Activated effector memory CD4-positive, alpha-beta T cell treated with anti-CD3 and anti-CD28 coated beads, Interleukin-2, amount 50 U/mL, for 16 hours (primary cell): ENCODE results near the gene SLC5A5.

Source experiments
- DNase-seq: peaks from one replicate; pipeline ENCODE4 v3.0.0-alpha.2; 2020

SLC5A5 gene

DNA sequence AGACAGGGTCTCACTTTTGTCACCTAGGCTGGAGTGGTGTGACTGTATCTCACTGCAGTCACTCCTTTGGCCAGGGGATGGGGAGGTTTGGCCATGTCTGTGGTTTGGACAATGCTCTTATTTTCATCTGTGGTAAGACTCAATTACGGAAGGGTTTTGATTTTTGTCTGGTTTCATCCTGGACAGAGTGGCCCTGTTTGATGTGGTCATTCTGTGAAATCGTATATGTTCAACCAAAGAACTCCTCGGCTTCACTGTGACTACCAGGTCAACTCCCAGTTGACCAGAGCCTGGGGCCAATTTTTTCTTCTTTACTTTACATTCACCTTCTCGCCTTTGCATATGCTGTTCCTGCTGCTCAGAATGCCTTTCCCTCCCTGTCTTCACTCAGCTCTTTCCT is 54.3 kb downstream of the SLC5A5 start:
- no peak for DNase-seq

DNA sequence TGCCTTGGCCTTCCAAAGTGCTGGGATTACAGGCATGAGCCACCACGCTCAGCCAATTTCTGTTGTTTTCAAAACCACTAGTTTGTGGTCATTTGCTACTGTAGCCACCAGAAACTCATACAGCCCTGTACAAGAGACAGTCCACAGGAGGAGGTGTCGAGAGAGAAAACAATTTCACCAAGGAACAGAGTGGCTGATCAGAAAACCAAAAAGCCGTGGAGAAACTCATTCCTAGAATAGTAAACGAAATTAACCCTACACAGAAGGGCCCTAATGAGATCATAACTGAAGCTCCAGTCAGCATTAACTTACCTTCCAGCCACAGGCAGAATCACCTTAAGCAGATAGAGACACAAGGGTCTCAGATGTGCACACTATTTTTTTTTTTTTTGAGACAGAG is 57.3 kb downstream of the SLC5A5 start:
- DNase-seq, result no peak

DNA sequence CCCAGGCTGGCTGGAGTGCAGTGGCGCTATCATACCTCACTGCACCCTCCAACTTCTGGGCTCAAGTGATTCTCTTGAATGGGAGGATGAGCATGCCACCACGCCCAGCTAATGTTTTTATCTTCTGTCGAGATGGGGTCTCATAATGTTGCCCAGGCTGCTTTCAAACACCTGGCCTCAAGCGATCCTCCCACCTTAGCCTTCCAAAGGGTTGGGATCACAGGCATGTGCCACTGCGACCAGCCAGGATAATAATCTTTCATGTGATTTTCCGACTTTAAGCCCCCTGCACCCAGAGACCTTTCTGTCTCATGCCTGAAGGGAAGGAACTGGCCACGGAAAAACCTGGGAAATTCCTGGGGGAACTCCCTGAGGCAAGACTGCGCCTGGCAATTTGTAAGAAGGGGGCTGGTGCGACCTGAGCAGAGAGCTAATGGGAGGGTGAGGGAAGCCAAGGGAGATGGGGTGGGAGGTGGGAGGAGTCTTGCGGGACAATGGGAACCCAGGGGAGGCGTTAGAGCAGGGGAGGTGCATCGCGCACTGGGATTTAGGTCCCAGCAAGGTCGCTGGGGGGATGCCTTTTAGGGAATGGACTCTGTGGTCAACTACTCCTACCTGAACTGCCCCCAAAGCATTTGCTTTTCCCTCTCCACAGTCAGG is 59.9 kb downstream of the SLC5A5 start:
- DNase-seq, result no peak

DNA sequence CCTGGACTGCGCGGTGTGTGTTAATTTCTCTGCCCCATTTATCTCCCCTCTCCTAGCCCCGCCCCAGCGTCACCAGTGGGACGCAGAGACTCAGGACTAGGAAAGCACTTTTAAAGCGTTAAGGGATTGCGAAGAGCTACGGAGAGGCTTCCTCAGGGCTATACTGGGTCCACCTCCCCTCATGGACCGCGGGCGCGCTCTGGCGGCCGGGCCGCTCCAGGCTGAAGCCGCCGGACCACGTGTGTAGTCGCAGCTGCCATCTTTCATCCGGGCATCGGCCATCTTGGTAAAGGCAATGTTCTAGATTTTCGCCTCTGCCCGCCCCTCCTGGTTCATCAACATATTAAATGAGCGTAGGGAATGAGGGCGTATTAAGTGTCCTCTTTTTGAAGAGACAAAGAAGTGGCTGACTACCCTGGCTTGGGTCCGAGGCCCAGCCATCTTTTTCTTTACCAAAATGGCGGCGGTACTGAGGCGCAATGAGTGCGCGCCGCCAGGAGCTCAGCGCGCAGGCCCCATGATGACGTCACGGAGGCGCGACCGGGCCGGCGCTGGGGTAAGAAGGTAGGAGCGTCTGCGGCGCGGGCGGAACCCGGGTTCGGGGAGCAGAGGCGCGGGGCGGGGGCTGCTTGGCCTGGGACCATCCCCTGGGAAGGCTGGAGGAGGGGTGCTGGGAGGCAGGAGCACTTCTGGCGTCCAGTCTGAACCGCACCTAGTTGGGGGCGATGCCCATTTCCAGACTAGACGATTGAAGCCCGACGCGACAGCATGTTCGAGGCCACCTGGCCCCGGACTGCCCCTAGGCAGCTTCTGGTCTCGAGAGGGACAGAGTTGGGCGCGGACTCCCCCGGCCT is 61.0 kb downstream of the SLC5A5 start, which contains the start of gene CCDC124:
TSS of gene CCDC124 (plus strand) at position 531 of the 854 bp plus-strand sequence. CDS start 3,406 bp downstream, outside the sequence.
- peak; percentile 96 for DNase-seq

DNA sequence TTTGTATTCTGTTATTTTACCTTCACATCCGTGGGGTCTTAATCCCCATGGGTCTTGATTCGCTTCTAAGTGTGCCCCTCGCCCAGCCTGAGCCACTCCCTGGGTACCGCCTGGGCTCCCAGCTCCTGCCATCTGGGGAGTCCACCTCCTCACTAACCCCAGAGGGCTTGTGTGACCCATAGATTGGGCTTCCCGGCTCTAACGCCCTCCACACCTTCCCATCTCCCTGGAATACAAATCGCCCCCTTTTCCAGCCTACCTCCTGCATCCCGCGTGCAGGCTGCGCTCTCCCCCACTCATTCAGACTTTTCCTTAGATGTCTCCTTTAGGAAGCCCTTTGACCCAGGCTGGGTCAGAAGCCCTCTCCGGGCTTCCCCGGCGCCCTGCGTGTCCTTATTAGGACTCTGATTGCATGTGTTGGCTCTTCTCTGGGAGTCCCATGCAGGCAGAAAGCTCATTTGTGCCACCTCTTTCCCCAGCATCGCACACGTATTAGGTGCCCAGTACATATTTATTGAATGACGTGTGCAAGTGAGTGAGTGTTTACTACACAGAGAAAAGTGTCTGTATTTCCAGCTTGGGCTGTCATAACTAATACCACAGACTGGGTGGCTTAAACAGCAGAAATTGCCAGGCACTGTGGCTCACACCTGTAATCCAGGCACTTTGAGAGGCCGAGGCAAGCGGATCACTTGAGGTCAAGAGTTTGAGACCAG is 61.8 kb downstream of the SLC5A5 start:
- DNase-seq, result no peak

DNA sequence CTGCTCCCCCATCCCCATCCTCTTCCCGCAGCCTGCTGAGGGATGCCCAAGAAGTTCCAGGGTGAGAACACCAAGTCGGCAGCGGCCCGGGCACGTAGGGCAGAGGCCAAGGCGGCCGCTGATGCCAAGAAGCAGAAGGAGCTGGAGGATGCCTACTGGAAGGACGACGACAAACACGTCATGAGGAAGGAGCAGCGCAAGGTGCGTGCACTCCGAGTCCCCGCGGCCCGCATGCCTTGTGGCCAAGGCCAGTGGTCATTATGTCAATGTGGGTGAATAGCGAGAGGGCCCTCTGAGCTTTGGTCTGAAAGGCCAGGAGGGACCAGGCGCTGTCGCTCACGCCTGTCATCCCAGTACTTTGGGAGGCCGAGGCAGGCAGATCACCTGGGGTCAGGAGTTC is 64.6 kb downstream of the SLC5A5 start:
- no peak for DNase-seq

DNA sequence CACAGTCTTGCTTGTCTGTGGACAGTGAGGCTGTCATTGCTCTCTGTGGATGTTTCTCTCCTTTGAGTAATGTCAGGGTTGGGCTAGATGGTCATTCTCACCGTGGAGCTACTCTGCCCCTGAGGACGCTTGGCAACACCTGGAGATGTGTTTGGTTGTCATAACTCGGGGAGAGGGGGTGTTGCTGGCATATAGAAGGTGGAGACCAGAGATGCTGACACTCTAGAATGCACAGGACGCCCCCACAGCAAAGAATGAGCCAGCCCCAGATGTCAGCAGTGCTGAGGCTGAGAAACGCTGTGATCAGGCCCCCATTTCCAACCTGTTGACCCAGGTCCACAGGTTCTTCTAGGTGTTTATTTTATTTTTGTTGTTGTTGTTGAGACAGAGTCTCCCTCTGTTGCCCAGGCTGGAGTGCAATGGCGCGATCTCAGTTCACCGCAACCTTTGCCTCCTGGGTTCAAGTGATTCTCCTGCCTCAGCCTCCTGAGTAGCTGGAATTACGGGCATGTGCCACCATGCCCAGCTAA is 65.7 kb downstream of the SLC5A5 start:
- DNase-seq, result no peak

DNA sequence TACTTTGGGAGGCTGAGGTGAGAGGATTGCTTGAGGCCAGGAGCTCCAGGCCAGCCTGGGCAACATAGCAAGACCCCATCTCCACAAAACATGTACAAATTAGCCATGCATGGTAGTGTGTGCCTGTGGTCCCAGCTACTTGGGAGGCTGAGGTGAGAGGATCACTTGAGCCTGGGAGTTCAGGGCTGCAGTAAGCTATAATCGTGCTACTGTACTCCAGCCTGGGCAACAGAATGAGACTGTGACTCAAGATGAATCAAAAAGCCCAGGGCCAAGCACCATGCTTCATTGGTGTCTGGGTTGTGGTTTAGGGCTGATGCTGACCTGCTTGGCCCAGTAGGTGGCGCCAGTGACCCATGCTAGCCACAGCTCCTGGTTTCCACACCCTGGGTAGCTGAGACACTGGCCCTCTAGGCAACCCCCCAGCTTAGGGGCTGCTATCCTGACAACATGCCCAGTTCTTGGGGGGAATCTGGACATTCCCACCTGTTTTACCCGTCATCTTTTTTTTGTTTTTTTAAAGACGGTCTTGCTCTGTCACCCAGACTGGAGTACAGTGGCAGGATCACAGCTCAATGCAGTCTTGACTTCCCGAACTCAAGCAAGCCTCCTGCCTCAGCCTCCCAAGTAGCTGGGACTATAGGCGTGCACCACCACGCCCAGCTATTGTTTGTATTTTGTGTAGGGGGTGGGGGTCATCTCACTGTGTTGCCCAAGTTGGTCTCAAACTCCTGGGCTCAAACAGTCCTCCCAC is 66.5 kb downstream of the SLC5A5 start:
- peak; percentile 93 for DNase-seq

DNA sequence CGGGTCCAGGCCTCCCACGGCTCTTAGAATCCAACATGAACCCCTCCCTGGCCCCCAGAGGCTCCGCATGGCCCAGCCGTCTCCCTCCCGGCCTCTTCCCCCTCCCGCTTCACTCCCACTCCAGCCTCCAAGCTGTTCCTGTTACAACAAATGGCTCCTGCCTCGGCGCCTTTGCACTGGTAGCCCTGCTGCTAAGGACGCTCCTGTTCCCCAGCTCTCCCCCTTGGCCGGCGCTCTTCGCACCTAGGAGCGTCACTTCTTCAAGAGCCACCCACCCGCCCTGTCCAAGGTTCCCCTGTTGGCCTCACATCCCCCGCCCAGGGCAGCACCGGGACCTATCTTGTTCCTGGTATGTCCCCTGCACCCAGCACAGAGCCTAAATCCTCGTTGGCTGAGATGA is 70.4 kb downstream of the SLC5A5 start:
- no peak for DNase-seq

DNA sequence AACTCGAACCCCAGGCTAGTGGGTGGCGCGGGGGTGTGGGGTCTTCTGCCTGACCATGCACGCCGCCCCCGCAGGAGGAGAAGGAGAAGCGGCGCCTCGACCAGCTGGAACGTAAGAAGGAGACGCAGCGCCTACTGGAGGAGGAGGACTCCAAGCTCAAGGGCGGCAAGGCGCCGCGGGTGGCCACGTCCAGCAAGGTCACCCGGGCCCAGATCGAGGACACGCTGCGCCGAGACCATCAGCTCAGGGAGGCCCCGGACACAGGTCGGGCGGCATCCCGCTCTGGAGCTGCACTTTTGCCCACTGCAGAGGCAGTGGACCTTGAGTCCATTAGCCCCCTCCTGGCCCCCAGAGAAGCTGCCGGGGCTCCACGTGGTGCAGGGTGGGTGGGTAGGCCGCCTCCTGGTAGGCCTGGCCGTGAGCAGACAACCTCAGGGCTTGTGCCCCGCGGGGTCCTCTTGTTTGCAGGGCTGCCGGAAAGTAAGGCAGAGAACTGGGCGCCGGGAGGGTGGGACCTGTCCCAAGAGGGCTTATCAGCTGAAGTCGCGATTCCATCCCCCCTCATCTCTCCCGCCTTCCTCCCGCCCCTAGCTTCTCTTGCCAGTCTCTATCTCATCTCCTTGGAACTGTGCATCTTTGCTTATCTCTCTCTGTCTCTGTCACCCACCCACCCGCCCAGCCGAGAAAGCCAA is 71.0 kb downstream of the SLC5A5 start:
- no peak for DNase-seq

DNA sequence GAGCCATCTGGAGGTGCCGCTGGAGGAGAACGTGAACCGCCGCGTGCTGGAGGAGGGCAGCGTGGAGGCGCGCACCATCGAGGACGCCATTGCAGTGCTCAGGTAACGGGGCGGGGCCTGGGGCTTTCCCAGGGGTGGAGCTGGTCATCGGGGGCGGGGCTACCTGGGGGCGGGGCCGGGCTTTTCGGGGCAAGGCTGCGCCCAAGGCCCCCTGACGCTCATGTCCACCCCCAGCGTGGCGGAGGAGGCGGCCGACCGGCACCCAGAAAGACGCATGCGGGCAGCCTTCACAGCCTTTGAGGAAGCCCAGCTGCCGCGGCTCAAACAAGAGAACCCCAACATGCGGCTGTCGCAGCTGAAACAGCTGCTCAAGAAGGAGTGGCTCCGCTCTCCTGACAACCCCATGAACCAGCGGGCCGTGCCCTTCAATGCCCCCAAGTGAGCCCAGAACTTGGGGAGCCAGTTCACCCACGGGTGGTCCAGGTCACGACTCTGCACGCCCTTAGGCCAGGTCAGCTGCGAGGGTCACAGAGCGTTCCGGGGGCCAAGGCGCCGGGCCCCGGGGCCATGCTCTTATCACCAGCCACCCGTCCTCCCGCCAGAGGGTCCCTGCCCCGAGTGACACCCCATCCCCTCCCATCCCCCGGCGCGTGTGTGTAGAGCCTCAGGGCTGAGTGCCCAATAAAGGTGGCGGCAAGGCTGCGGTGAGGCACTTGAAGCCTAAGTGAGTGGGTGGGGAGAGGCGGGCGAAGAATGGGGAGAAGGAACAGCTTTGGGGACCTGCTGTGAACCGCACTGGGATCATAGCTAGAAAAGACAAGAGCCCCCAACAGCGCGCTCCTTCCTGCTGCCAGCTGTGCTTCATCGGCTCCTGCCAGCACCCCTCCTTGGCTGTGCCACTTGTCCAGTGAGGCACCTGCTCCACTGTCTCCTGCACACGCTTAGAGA is 71.8 kb downstream of the SLC5A5 start:
- no peak for DNase-seq

DNA sequence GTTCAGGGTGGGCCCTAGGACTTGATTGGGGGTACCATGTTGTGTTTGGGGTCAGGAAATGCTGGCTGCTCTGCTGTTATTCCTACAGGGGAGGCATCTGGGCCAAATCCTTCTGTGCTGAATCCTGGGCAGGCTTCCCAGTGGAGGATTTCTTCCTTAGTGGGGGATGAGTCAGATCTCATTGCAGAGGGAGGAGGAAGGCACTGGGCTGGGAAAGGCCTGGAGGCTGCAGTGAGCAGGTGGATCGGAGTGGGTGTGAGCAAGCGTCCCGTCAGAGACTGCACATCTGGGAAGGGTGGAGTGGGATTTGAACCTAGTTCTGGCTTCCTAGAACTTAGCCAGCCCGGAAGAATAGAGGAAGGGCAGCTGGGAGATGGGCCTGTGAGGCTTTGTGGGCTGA is 72.6 kb downstream of the SLC5A5 start:
- no peak for DNase-seq
